Measurements from ENCODE around the gene FBXO42. TPM values are rescaled to one million over a fixed set of nuclear protein-coding genes. Genes with fewer than 3 reads are reported as not detected.
A peak's percentile ranks its signal among the peaks of the same experiment; 100 is the strongest.

The FBXO42 gene
- total and polyA plus RNA-seq, 9 of the 15 experiments (the other 6 are each of a cell fraction or from before 2014, with no cell fraction given) = 7.2 to 24.8 (median 17.4) TPM

GRCh38 chr1:16262067-16262466 lies 90.2 kb downstream of the FBXO42 start:
- no peak for ATAC-seq
- peaks cover 25% of the 10 kb centered on the region for H4K20me1 ChIP-seq (replicated peaks; ENCODE audit: control insufficient read depth, insufficient read depth, low read length)
- H3K27me3 ChIP-seq (ENCODE audit: control insufficient read depth in 2 of 2, insufficient read depth in 2 of 2, low read length in 2 of 2) = no peaks in the 10 kb centered on the region
- no peaks in the 10 kb centered on the region for H3K9me1 ChIP-seq (ENCODE audit: control insufficient read depth, insufficient read depth, low read length)
- WGBS (ENCODE audit: insufficient coverage, low coverage, missing lambda C conversion rate) = 90% methylated on average over 1 of the region's 1 CpG
- BruUV-seq (replicated peaks) = no TSS peak
- CTCF ChIA-PET (ENCODE audit: low intra/inter-chr PET ratio) = no interaction called here
- no peak for FAIRE-seq
- intact Hi-C loops (cut with micrococcal nuclease) = no loop called here
- H3K9me3 ChIP-seq (replicated peaks; ENCODE audit: control insufficient read depth, insufficient read depth, low read depth, low read length) = no peaks in the 10 kb centered on the region
- peaks cover 4% of the 10 kb centered on the region; the same call in 1 of the 3 replicates for H3K36me3 ChIP-seq (ENCODE audit: control insufficient read depth, insufficient read depth, low read length)
- H3K4me2 ChIP-seq (ENCODE audit: insufficient read depth, low read length) = no peak overlapping the region
- in situ Hi-C loops (cut with MboI) = no loop called here
- POLR2A ChIA-PET = interaction anchor here (0.8 to 2.0 kb wide), 2 partner anchors 16 to 146 kb away, joined by 3 to 6 read pairs; no protein-coding TSS in a partner anchor
- H3K79me2 ChIP-seq (ENCODE audit: control insufficient read depth, insufficient read depth, low read length) = peaks cover 12% of the 10 kb centered on the region; the same call in 1 of the 3 replicates
- peaks cover 0 to 16% of the 10 kb centered on the region in 2 experiments; a peak in 4 of 5 replicates for H3K4me1 ChIP-seq (replicated peaks in 1 of 2; ENCODE audit: control insufficient read depth in 2 of 2, insufficient read depth in 2 of 2, low read length in 2 of 2)
- TF ChIP-seq RBM25 (IDR thresholded peaks at IDR 0.05; ENCODE audit: low read depth, low read length, severe bottlenecking) = peak; percentile 48
- TF ChIP-seq ZNF121 (CRISPR knock-in tag; conservative IDR thresholded peaks at IDR 0.05) = peak; percentile 77
- TF ChIP-seq NUFIP1 (IDR thresholded peaks at IDR 0.05; ENCODE audit: partially characterized antibody) = no peak
- no peak overlapping the region for H3K27ac ChIP-seq (ENCODE audit: extremely low read depth, low read depth, low read length)
- H2AFZ ChIP-seq (ENCODE audit: low read depth, low read length) = no peak overlapping the region
- no peak for DNase-seq (ENCODE audit: extremely low read depth in 1 of 4, low spot score in 3 of 4)
- no peak overlapping the region for H3K4me3 ChIP-seq
- H3K9ac ChIP-seq (ENCODE audit: insufficient read depth in 1 of 2, low read depth in 2 of 2, low read length in 2 of 2) = no peak overlapping the region

- H3K9me1 ChIP-seq (ENCODE audit: control insufficient read depth, insufficient read depth, low read length) = peaks cover 3% of the 10 kb centered on the region
- ATAC-seq (no peak), FAIRE-seq (no peak), DNase-seq (ENCODE audit: extremely low read depth in 1 of 4, low spot score in 3 of 4) (no peak)
- ChIA-PET POLR2A (interaction anchor here (0.6 to 2.2 kb wide), 4 partner anchors 10 to 462 kb away, joined by 3 to 7 read pairs (median 4); no protein-coding TSS in a partner anchor), CTCF (ENCODE audit: low intra/inter-chr PET ratio) (no interaction called here)
- H3K27ac ChIP-seq (ENCODE audit: extremely low read depth, low read depth, low read length) = no peak overlapping the region
- 0 out of 2 replicates have a peak, but pooled peaks have one; percentile 63 for TF ChIP-seq TCF15 (CRISPR knock-in tag; IDR thresholded peaks at IDR 0.05)
- no peak for TF ChIP-seq MYNN (IDR thresholded peaks at IDR 0.05)
- no peak for TF ChIP-seq MYNN (CRISPR knock-in tag; IDR thresholded peaks at IDR 0.05)
- no peak for TF ChIP-seq L3MBTL2 (IDR thresholded peaks at IDR 0.05)
- peaks cover 13% of the 10 kb centered on the region for H4K20me1 ChIP-seq (replicated peaks; ENCODE audit: control insufficient read depth, insufficient read depth, low read length)
- peaks cover 0 to 6% of the 10 kb centered on the region in 2 experiments; a peak in 3 of 5 replicates for H3K4me1 ChIP-seq (replicated peaks in 1 of 2; ENCODE audit: control insufficient read depth in 2 of 2, insufficient read depth in 2 of 2, low read length in 2 of 2)
- no peaks in the 10 kb centered on the region for H3K27me3 ChIP-seq (ENCODE audit: control insufficient read depth in 2 of 2, insufficient read depth in 2 of 2, low read length in 2 of 2)
- H3K79me2 ChIP-seq (ENCODE audit: control insufficient read depth, insufficient read depth, low read length) = peaks cover 9% of the 10 kb centered on the region; the same call in 1 of the 3 replicates
- H3K36me3 ChIP-seq (ENCODE audit: control insufficient read depth, insufficient read depth, low read length) = peaks cover 14% of the 10 kb centered on the region
- no peak overlapping the region for H2AFZ ChIP-seq (ENCODE audit: low read depth, low read length)
- 89% methylated on average over 1 of the region's 1 CpG for WGBS (ENCODE audit: insufficient coverage, low coverage, missing lambda C conversion rate)
- in situ Hi-C loops (cut with MboI) = no loop called here
- no peak overlapping the region for H3K4me2 ChIP-seq (ENCODE audit: insufficient read depth, low read length)
- no peaks in the 10 kb centered on the region for H3K9me3 ChIP-seq (replicated peaks; ENCODE audit: control insufficient read depth, insufficient read depth, low read depth, low read length)
- BruUV-seq (replicated peaks) = no TSS peak
- H3K4me3 ChIP-seq = no peak overlapping the region
- H3K9ac ChIP-seq (ENCODE audit: insufficient read depth in 1 of 2, low read depth in 2 of 2, low read length in 2 of 2) = no peak overlapping the region
- intact Hi-C loops (cut with micrococcal nuclease) = no loop called here
Measured at GRCh38 chr1:16260814-16261213, 91.5 kb downstream of the FBXO42 start.

Data from K562 (cell line).